ENCODE results near the gene LSM8. TPM values are rescaled to one million over a fixed set of nuclear protein-coding genes. Genes with fewer than 3 reads are reported as not detected.

LSM8 gene
- total and polyA plus RNA-seq, 10 of the 15 experiments (the other 5 are each of a cell fraction or from before 2014, with no cell fraction given): 46.9 to 173 (median 111) TPM

- in situ Hi-C loops (cut with MboI): no loop called here
- SMC1A ChIA-PET (ENCODE audit: uncharacterized antibody, unreplicated experiment): no interaction called here
- H3K4me3 ChIP-seq: no peak overlapping the region
- BruUV-seq (replicated peaks): no TSS peak
- WGBS (ENCODE audit: insufficient coverage, insufficient replicate concordance, low lambda C conversion rate, missing lambda C conversion rate): 0% methylated on average over 1 of the region's 1 CpG
- no peak overlapping the region for H3K4me2 ChIP-seq (ENCODE audit: control insufficient read depth, insufficient read depth)
- RAD21 ChIA-PET (ENCODE audit: unreplicated experiment): no interaction called here
- FAIRE-seq (no peak), DNase-seq (ENCODE audit: low read depth, low spot score) (no peak), ATAC-seq (no peak)
- no peaks in the 10 kb centered on the region for H4K20me1 ChIP-seq (ENCODE audit: control insufficient read depth, insufficient read depth)
- no peak overlapping the region for H2AFZ ChIP-seq (ENCODE audit: control insufficient read depth, low read depth, low read length)
- no peak overlapping the region for H3K27ac ChIP-seq (ENCODE audit: control insufficient read depth, insufficient read depth)
- intact Hi-C loops (cut with micrococcal nuclease; ENCODE audit: unreplicated experiment): no loop called here
- no peaks in the 10 kb centered on the region for H3K36me3 ChIP-seq (ENCODE audit: control insufficient read depth in 2 of 2, insufficient read depth in 2 of 2, low read length in 1 of 2)
- POLR2A ChIA-PET: no interaction called here
- no peak for TF ChIP-seq NRF1 (conservative IDR thresholded peaks at IDR 0.05; ENCODE audit: low read depth, low read length)
- TF ChIP-seq E2F8 (IDR thresholded peaks at IDR 0.05; ENCODE audit: low read depth, partially characterized antibody): no peak
- no peaks in the 10 kb centered on the region; the same call in 2 of the 3 replicates for H3K9me3 ChIP-seq (replicated peaks; ENCODE audit: control insufficient read depth, insufficient read depth, low read length)
- no peaks in the 10 kb centered on the region for H3K27me3 ChIP-seq (replicated peaks in 1 of 2; ENCODE audit: control insufficient read depth in 2 of 2, insufficient read depth in 2 of 2, low read length in 1 of 2)
- CTCF ChIA-PET: interaction anchor here (1.3 kb wide), 1 partner anchor 12 kb away, joined by 4 read pairs; no protein-coding TSS in a partner anchor
- H3K4me1 ChIP-seq (ENCODE audit: control insufficient read depth, insufficient read depth, low read length): no peaks in the 10 kb centered on the region
- H3K9ac ChIP-seq (ENCODE audit: control insufficient read depth, insufficient read depth, low read length): no peak overlapping the region
- no peaks in the 10 kb centered on the region for H3K79me2 ChIP-seq (ENCODE audit: control insufficient read depth, insufficient read depth, low read length)
These were observed 43.5 kb upstream of the LSM8 start for GRCh38 chr7:118140468-118140867.

GRCh38 chr7:118142012-118142411 lies 42.0 kb upstream of the LSM8 start:
- no peak for DNase-seq (ENCODE audit: low read depth, low spot score)
- no peak overlapping the region for H2AFZ ChIP-seq (ENCODE audit: control insufficient read depth, low read depth, low read length)
- SMC1A ChIA-PET (ENCODE audit: uncharacterized antibody, unreplicated experiment): no interaction called here
- H3K4me2 ChIP-seq (ENCODE audit: control insufficient read depth, insufficient read depth): no peak overlapping the region
- CTCF ChIA-PET: no interaction called here
- no peak for FAIRE-seq
- no peaks in the 10 kb centered on the region for H3K9me3 ChIP-seq (replicated peaks; ENCODE audit: control insufficient read depth, insufficient read depth, low read length)
- intact Hi-C loops (cut with micrococcal nuclease; ENCODE audit: unreplicated experiment) (no loop called here), in situ Hi-C loops (cut with MboI) (no loop called here)
- RAD21 ChIA-PET (ENCODE audit: unreplicated experiment): no interaction called here
- WGBS (ENCODE audit: insufficient coverage, insufficient replicate concordance, low lambda C conversion rate, missing lambda C conversion rate): 12% methylated on average over 1 of the region's 1 CpG
- no peak overlapping the region for H3K9ac ChIP-seq (ENCODE audit: control insufficient read depth, insufficient read depth, low read length)
- H3K4me1 ChIP-seq (ENCODE audit: control insufficient read depth, insufficient read depth, low read length): no peaks in the 10 kb centered on the region
- H4K20me1 ChIP-seq (ENCODE audit: control insufficient read depth, insufficient read depth): no peaks in the 10 kb centered on the region
- POLR2A ChIA-PET: no interaction called here
- BruUV-seq (replicated peaks): no TSS peak
- no peaks in the 10 kb centered on the region for H3K79me2 ChIP-seq (ENCODE audit: control insufficient read depth, insufficient read depth, low read length)
- no peak for ATAC-seq
- no peaks in the 10 kb centered on the region for H3K27me3 ChIP-seq (replicated peaks in 1 of 2; ENCODE audit: control insufficient read depth in 2 of 2, insufficient read depth in 2 of 2, low read length in 1 of 2)
- no peak overlapping the region for H3K4me3 ChIP-seq
- no peak overlapping the region for H3K27ac ChIP-seq (ENCODE audit: control insufficient read depth, insufficient read depth)
- no peaks in the 10 kb centered on the region for H3K36me3 ChIP-seq (ENCODE audit: control insufficient read depth in 2 of 2, insufficient read depth in 2 of 2, low read length in 1 of 2)
- no peak for TF ChIP-seq POLR2AphosphoS5 (IDR thresholded peaks at IDR 0.05; ENCODE audit: low read length)
- TF ChIP-seq, protein P1, sequence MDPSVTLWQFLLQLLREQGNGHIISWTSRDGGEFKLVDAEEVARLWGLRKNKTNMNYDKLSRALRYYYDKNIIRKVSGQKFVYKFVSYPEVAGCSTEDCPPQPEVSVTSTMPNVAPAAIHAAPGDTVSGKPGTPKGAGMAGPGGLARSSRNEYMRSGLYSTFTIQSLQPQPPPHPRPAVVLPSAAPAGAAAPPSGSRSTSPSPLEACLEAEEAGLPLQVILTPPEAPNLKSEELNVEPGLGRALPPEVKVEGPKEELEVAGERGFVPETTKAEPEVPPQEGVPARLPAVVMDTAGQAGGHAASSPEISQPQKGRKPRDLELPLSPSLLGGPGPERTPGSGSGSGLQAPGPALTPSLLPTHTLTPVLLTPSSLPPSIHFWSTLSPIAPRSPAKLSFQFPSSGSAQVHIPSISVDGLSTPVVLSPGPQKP (IDR thresholded peaks at IDR 0.05; ENCODE audit: low read depth, low read length): no peak
- TF ChIP-seq, protein P2, sequence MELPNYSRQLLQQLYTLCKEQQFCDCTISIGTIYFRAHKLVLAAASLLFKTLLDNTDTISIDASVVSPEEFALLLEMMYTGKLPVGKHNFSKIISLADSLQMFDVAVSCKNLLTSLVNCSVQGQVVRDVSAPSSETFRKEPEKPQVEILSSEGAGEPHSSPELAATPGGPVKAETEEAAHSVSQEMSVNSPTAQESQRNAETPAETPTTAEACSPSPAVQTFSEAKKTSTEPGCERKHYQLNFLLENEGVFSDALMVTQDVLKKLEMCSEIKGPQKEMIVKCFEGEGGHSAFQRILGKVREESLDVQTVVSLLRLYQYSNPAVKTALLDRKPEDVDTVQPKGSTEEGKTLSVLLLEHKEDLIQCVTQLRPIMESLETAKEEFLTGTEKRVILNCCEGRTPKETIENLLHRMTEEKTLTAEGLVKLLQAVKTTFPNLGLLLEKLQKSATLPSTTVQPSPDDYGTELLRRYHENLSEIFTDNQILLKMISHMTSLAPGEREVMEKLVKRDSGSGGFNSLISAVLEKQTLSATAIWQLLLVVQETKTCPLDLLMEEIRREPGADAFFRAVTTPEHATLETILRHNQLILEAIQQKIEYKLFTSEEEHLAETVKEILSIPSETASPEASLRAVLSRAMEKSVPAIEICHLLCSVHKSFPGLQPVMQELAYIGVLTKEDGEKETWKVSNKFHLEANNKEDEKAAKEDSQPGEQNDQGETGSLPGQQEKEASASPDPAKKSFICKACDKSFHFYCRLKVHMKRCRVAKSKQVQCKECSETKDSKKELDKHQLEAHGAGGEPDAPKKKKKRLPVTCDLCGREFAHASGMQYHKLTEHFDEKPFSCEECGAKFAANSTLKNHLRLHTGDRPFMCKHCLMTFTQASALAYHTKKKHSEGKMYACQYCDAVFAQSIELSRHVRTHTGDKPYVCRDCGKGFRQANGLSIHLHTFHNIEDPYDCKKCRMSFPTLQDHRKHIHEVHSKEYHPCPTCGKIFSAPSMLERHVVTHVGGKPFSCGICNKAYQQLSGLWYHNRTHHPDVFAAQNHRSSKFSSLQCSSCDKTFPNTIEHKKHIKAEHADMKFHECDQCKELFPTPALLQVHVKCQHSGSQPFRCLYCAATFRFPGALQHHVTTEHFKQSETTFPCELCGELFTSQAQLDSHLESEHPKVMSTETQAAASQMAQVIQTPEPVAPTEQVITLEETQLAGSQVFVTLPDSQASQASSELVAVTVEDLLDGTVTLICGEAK (IDR thresholded peaks at IDR 0.05; ENCODE audit: borderline replicate concordance): no peak
